Measurements from ENCODE around the gene HOXA7.
A peak's percentile ranks its signal among the peaks of the same experiment; 100 is the strongest.

Gene HOXA7

DNA sequence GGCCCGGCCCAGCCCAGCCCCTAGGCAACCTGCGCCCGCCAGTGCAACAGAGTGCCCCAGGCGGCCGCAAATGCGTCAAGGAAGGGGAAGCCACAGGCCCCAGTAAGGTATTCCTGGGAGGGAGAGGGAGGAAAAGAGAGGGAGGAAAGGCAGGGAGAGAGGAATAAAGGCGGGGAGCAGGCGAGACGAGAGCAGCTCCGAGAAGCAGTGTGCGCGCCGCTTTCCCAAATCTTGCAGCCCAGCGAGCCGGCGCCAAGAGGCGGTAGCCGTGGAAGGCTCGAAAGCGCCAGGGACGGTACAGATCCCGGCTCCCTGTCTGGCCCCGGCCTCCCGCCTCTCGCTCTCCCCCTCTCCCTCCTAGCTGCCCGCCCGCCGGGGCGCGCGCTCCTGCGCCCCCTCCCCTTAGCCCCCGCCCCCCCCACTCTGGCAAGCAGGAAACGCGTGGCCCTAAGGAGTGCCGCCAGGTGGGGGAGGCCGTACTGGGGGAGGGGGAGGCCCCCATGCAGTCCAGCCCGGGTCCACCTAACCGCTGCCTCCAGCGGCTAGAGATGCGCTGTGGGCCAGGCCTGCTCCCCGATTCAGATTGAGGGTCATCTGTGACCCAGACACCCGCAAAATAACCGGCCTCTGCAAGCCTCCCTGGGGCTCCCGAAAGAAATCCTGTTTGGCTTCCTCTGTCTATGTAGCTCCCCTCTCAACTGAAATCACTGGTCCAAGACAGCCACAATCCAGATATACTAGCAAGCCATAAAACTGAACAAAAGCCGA, 13.4 kb upstream of the HOXA7 start (continued):
- TF ChIP-seq ZNF426 (tag by site-specific recombination; IDR thresholded peaks at IDR 0.05) (no peak), PRDM2 (tag by site-specific recombination; IDR thresholded peaks at IDR 0.05; ENCODE audit: borderline replicate concordance) (no peak), ZNF629 (tag by site-specific recombination; IDR thresholded peaks at IDR 0.05) (no peak), ZNF354C (tag by site-specific recombination; IDR thresholded peaks at IDR 0.05; ENCODE audit: borderline replicate concordance, low read depth) (no peak), ZNF266 (tag by site-specific recombination; IDR thresholded peaks at IDR 0.05; ENCODE audit: low read depth) (no peak), ZNF292 (tag by site-specific recombination; IDR thresholded peaks at IDR 0.05; ENCODE audit: borderline replicate concordance, low read depth) (no peak), ZBTB20 (tag by site-specific recombination; IDR thresholded peaks at IDR 0.05) (no peak), GLIS2 (tag by site-specific recombination; IDR thresholded peaks at IDR 0.05) (peak; percentile 92), OVOL3 (tag by site-specific recombination; IDR thresholded peaks at IDR 0.05) (no peak), ZNF335 (tag by site-specific recombination; conservative IDR thresholded peaks at IDR 0.05) (peak; percentile 55), ZNF623 (tag by site-specific recombination; IDR thresholded peaks at IDR 0.05) (no peak), ZBTB8A (tag by site-specific recombination; IDR thresholded peaks at IDR 0.05) (peak; percentile 46), ZNF626 (tag by site-specific recombination; IDR thresholded peaks at IDR 0.05) (no peak), GLIS1 (tag by site-specific recombination; IDR thresholded peaks at IDR 0.05) (peak; percentile 72), ZNF214 (tag by site-specific recombination; IDR thresholded peaks at IDR 0.05; ENCODE audit: borderline replicate concordance) (no peak), SCRT2 (tag by site-specific recombination; IDR thresholded peaks at IDR 0.05) (no peak), BCL11B (tag by site-specific recombination; IDR thresholded peaks at IDR 0.05; ENCODE audit: low read depth) (peak; percentile 58; the same call in 1 of the 2 replicates), ZNF121 (tag by site-specific recombination; IDR thresholded peaks at IDR 0.05) (no peak), ZFP69B (tag by site-specific recombination; IDR thresholded peaks at IDR 0.05) (peak; percentile 56; the same call in 1 of the 2 replicates), ZNF514 (tag by site-specific recombination; IDR thresholded peaks at IDR 0.05) (no peak), ZNF555 (tag by site-specific recombination; conservative IDR thresholded peaks at IDR 0.05) (no peak), ZSCAN18 (tag by site-specific recombination; IDR thresholded peaks at IDR 0.05) (no peak), HIC1 (tag by site-specific recombination; IDR thresholded peaks at IDR 0.05) (no peak)
- TF ChIP-seq, protein P1, sequence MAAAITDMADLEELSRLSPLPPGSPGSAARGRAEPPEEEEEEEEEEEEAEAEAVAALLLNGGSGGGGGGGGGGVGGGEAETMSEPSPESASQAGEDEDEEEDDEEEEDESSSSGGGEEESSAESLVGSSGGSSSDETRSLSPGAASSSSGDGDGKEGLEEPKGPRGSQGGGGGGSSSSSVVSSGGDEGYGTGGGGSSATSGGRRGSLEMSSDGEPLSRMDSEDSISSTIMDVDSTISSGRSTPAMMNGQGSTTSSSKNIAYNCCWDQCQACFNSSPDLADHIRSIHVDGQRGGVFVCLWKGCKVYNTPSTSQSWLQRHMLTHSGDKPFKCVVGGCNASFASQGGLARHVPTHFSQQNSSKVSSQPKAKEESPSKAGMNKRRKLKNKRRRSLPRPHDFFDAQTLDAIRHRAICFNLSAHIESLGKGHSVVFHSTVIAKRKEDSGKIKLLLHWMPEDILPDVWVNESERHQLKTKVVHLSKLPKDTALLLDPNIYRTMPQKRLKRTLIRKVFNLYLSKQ (tag by site-specific recombination; IDR thresholded peaks at IDR 0.05; ENCODE audit: borderline replicate concordance), result no peak
- TF ChIP-seq, protein P2, sequence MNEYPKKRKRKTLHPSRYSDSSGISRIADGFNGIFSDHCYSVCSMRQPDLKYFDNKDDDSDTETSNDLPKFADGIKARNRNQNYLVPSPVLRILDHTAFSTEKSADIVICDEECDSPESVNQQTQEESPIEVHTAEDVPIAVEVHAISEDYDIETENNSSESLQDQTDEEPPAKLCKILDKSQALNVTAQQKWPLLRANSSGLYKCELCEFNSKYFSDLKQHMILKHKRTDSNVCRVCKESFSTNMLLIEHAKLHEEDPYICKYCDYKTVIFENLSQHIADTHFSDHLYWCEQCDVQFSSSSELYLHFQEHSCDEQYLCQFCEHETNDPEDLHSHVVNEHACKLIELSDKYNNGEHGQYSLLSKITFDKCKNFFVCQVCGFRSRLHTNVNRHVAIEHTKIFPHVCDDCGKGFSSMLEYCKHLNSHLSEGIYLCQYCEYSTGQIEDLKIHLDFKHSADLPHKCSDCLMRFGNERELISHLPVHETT (tag by site-specific recombination; IDR thresholded peaks at IDR 0.05), result no peak
- TF ChIP-seq, protein P3, sequence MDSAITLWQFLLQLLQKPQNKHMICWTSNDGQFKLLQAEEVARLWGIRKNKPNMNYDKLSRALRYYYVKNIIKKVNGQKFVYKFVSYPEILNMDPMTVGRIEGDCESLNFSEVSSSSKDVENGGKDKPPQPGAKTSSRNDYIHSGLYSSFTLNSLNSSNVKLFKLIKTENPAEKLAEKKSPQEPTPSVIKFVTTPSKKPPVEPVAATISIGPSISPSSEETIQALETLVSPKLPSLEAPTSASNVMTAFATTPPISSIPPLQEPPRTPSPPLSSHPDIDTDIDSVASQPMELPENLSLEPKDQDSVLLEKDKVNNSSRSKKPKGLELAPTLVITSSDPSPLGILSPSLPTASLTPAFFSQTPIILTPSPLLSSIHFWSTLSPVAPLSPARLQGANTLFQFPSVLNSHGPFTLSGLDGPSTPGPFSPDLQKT (IDR thresholded peaks at IDR 0.05; ENCODE audit: borderline replicate concordance, low read depth, low read length), result no peak
